Measurements from ENCODE around the gene BLOC1S2. TPM values are rescaled to one million over a fixed set of nuclear protein-coding genes. Genes with fewer than 3 reads are reported as not detected.

Gene BLOC1S2
- total and polyA plus RNA-seq, 2 of the 8 experiments (the other 6 are each of a cell fraction or from before 2014, with no cell fraction given): 25.1 to 50.6 TPM

DNA sequence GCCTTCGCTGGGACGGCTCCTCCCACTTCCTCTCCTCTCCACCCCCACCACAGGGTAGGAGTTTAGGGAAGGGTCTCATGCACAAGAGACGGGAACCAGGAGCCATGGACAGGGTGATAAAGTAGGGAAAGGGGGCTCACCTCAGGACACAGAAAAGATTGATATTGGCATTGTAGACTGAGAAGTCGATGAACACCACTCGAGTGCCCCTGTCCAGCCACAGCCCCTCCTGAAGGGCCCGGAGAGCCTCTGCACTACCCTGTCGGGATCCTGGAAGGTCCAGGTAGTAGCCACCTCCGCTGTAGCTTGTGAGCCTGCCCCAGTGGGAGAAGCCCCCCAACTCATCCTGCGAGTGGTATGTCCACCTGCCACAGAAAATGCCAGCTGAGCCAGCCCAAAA lies 10.8 kb upstream of the BLOC1S2 start:
- Histone ChIP-seq H3K79me2 (ENCODE audit: control insufficient read depth in 1 of 2, insufficient read depth in 2 of 2, low read length in 2 of 2) (no peaks in the 10 kb centered on the region), H4K5ac (ENCODE audit: insufficient read length, low read depth, low read length) (no peak overlapping the region), H4K20me1 (replicated peaks in 1 of 2; ENCODE audit: control insufficient read depth in 1 of 2, insufficient read depth in 2 of 2, low read length in 2 of 2) (no peaks in the 10 kb centered on the region), H2BK120ac (replicated peaks; ENCODE audit: low read depth, low read length) (no peak overlapping the region), H2AK5ac (ENCODE audit: low read depth, low read length) (no peak overlapping the region), H4K8ac (ENCODE audit: extremely low read depth, insufficient read depth, low read length) (no peak overlapping the region), H2BK15ac (ENCODE audit: low read length) (no peak overlapping the region; the same call in 1 of the 2 replicates), H2AFZ (ENCODE audit: low read length) (no peak overlapping the region), H3K4me2 (ENCODE audit: insufficient read depth in 1 of 2, low read depth in 2 of 2, low read length in 2 of 2) (no peak overlapping the region), H3K4me3 (ENCODE audit: extremely low read depth in 1 of 4, insufficient read depth in 2 of 4, low read depth in 3 of 4, low read length in 4 of 4) (no peak overlapping the region), H3K23ac (ENCODE audit: insufficient read length) (no peak overlapping the region), H3K79me1 (ENCODE audit: low read depth, low read length) (no peaks in the 10 kb centered on the region), H3K56ac (replicated peaks; ENCODE audit: insufficient read length, low read depth, low read length) (no peak overlapping the region), H4K91ac (replicated peaks; ENCODE audit: insufficient read length, low read length) (no peak overlapping the region), H3K9me3 (ENCODE audit: insufficient read depth in 2 of 2, low read depth in 1 of 2, low read length in 1 of 2) (peaks cover 0 to 4% of the 10 kb centered on the region in 2 experiments; a peak in 2 of 4 replicates), H2BK20ac (ENCODE audit: low read length) (no peak overlapping the region; the same call in 1 of the 2 replicates), H3K4me1 (replicated peaks in 1 of 4; ENCODE audit: control insufficient read depth in 3 of 4, insufficient read depth in 4 of 4, low read length in 3 of 4) (peaks cover 0 to 12% (median 7%) of the 10 kb centered on the region in 4 experiments; a peak in 4 of 7 replicates), H2BK5ac (ENCODE audit: low read depth, low read length) (no peak overlapping the region), H3K23me2 (ENCODE audit: low read depth, low read length) (no peaks in the 10 kb centered on the region; the same call in 1 of the 2 replicates), H3K27ac (ENCODE audit: low read depth, low read length) (no peak overlapping the region), H3K36me3 (ENCODE audit: control insufficient read depth in 2 of 4, insufficient read depth in 4 of 4, low read length in 3 of 4) (no peaks in the 10 kb centered on the region), H3K18ac (ENCODE audit: extremely low read depth, low read length) (peak overlapping the region; percentile 34; the same call in 1 of the 2 replicates), H3K9ac (replicated peaks in 1 of 4; ENCODE audit: extremely low read depth in 1 of 4, low read depth in 3 of 4, low read length in 3 of 4) (no peak overlapping the region), H2BK12ac (ENCODE audit: low read depth, low read length) (0 out of 2 replicates have a peak overlapping the region, but pooled peaks have one; percentile 1), H3K14ac (ENCODE audit: insufficient read length) (no peak overlapping the region), H3K4ac (replicated peaks; ENCODE audit: insufficient read length, low read depth, low read length) (no peak overlapping the region), H3K27me3 (replicated peaks in 1 of 4; ENCODE audit: control insufficient read depth in 3 of 4, extremely low read depth in 1 of 4, insufficient read depth in 3 of 4, low read length in 3 of 4) (no peaks in the 10 kb centered on the region)
- no peak for DNase-seq (ENCODE audit: low read depth in 1 of 2, low spot score in 2 of 2)
- 75% methylated on average over 9 of the region's 9 CpGs; no CpG with 5 or more reads in 1 of the 2 experiments for WGBS, 2 experiments (ENCODE audit: extremely low coverage in 1 of 2, insufficient coverage in 1 of 2, insufficient read length in 1 of 2, insufficient replicate concordance in 2 of 2, low coverage in 1 of 2, low lambda C conversion rate in 2 of 2, missing lambda C conversion rate in 1 of 2)
- ChIA-PET POLR2A (ENCODE audit: partially characterized antibody) (interaction anchor here (1.1 to 2.9 kb wide), 3 partner anchors 10 to 50 kb away, joined by 4 to 20 read pairs (median 5); partner anchors contain the start of genes BLOC1S2 and SCD), CTCF (ENCODE audit: partially characterized antibody) (interaction anchor here (0.7 to 1.5 kb wide), 4 partner anchors 9 to 74 kb away, joined by 3 to 4 read pairs (median 4); no protein-coding TSS in a partner anchor)
- no peak for FAIRE-seq
- TF ChIP-seq TCF12 (IDR thresholded peaks at IDR 0.05; ENCODE audit: low read depth, low read length): no peak
- no peak for TF ChIP-seq CTCF (IDR thresholded peaks at IDR 0.05; ENCODE audit: control extremely low read depth in 1 of 3, insufficient read depth in 1 of 3, low read depth in 1 of 3, low read length in 3 of 3)
- no peak for TF ChIP-seq HDAC2 (IDR thresholded peaks at IDR 0.05; ENCODE audit: borderline replicate concordance in 1 of 2, low read depth in 2 of 2, low read length in 2 of 2)
- no peak for TF ChIP-seq SRF (IDR thresholded peaks at IDR 0.05; ENCODE audit: low read depth, low read length)
- no peak for TF ChIP-seq JUN (IDR thresholded peaks at IDR 0.05; ENCODE audit: low read depth, low read length)
- TF ChIP-seq BCL11A (IDR thresholded peaks at IDR 0.05; ENCODE audit: low read depth in 2 of 2, low read length in 2 of 2): no peak
- TF ChIP-seq SP1 (IDR thresholded peaks at IDR 0.05; ENCODE audit: low read depth, low read length): no peak
- TF ChIP-seq POLR2AphosphoS5 (IDR thresholded peaks at IDR 0.05; ENCODE audit: low read depth, low read length): no peak
- TF ChIP-seq, protein P1, sequence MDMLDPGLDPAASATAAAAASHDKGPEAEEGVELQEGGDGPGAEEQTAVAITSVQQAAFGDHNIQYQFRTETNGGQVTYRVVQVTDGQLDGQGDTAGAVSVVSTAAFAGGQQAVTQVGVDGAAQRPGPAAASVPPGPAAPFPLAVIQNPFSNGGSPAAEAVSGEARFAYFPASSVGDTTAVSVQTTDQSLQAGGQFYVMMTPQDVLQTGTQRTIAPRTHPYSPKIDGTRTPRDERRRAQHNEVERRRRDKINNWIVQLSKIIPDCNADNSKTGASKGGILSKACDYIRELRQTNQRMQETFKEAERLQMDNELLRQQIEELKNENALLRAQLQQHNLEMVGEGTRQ (IDR thresholded peaks at IDR 0.05; ENCODE audit: low read length): no peak
- no peak for TF ChIP-seq ASH2L (IDR thresholded peaks at IDR 0.05; ENCODE audit: low read length)
